GM18868 (cell line): ENCODE results near the gene KRTAP10-9.
"Not testable (repeated sequence)": the region's sequence is repeated elsewhere in the genome, so short reads cannot be mapped to it uniquely, and the experiment has no call there.

Source experiments
- ATAC-seq: cut with Tn5 transposase; IDR thresholded peaks from one replicate; pipeline ENCODE4 v1.9.1; 2021; ENCODE audit warnings: mild to moderate bottlenecking, moderate library complexity; ENCODE audit not compliant: unreplicated experiment

The KRTAP10-9 gene

GRCh38 chr21:44638506-44639330 lies 11.8 kb downstream of the KRTAP10-9 start:
- ATAC-seq: not testable (repeated sequence)

DNA sequence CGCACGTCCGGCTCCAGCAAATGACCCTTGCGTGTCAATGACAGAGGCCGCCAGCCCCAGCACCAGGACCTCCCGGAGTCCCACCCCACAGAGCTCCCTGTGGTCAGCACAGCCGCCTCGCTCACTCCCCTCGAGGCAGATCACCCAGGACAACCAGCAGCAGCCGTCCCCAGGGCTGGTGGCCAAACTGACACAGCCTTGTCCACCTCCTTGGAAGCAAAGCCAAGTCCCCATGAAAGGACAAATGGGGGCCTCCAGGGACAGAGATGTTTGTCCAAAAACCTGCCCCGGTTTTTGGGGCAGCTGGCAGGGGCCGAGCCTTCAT lies 12.4 kb downstream of the KRTAP10-9 start:
- ATAC-seq: no peak

DNA sequence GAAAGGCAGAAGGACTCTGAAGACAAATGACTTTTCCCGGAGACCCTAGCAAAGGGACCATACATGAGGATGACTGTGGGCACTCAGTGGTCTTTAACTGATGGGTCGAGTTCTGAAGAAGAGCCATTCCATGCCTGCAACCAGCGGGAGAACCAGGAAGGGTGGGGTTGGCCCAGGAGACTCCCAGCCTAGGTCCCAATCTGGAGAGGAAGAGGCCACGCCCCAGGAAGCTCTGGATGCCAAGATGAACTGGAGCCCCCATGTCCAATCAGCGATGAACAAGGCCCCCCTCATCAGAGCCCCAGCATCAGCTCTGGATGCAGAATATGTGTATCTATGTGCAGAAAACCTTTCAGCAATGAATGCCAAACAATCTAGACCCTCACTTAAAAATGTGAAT lies 13.9 kb downstream of the KRTAP10-9 start:
- ATAC-seq: no peak

- no peak for ATAC-seq
These were observed 16.9 kb downstream of the KRTAP10-9 start for GRCh38 chr21:44643741-44644310.

- no peak for ATAC-seq
These were observed 18.0 kb downstream of the KRTAP10-9 start for GRCh38 chr21:44644878-44645277.

DNA sequence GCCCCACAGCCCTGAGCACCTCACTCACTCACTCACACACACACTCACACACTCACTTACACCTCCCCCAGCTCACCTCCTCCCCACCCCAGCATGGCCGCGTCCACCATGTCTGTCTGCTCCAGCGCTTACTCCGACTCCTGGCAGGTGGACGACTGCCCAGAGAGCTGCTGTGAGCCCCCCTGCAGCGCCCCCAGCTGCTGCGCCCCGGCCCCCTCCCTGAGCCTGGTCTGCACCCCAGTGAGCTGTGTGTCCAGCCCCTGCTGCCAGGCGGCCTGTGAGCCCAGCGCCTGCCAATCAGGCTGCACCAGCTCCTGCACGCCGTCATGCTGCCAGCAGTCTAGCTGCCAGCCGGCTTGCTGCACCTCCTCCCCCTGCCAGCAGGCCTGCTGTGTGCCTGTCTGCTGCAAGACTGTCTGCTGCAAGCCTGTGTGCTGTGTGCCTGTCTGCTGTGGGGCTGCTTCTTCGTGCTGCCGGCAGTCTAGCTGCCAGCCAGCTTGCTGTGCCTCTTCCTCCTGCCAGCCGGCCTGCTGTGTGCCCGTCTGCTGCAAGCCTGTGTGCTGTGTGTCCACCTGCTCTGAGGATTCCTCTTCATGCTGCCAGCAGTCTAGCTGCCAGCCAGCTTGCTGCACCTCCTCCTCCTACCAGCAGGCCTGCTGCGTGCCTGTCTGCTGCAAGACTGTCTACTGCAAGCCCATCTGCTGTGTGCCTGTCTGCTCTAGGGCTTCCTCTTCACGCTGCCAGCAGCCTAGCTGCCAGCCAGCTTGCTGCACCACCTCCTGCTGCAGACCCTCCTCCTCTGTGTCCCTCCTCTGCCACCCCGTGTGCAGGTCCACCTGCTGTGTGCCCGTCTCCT lies 19.7 kb downstream of the KRTAP10-9 start, which contains the start of gene KRTAP10-11:
KRTAP10-11 (plus strand) TSS at position 49 of the 856 bp plus-strand sequence; CDS start at position 94, 45 bp downstream.
- ATAC-seq: not testable (repeated sequence)

- no peak for ATAC-seq
These were observed 20.3 kb downstream of the KRTAP10-9 start for GRCh38 chr21:44647222-44647552.

- no peak for ATAC-seq
These were observed 21.8 kb downstream of the KRTAP10-9 start for GRCh38 chr21:44648557-44649311.

DNA sequence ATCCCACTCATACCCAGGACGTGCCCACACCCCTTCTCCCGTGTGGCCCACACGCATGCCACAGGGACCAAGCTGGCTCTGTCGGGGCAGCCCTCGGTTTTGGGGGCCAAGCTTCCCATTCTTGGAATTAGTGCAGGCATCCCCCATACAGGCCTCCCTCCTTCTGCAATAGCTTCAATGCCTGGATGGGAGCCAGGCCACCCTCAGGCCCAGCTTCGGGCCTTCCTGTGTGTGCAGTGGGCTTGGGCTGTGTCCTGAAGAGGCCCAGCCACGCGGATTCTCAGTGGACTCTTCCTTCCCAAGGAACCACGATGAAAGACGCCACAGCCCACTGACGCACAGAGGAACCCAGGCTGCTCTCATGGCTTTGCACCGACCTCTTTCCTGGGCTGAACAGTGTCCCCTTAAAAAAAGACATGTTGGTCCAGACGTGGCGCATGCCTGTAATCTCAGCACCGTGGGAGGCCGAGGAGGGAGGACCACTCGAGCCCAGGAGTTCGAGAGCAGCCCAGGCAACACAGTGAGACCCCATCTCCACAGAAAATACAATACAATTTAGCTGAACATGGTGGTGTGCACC lies 22.7 kb downstream of the KRTAP10-9 start:
- no peak for ATAC-seq

DNA sequence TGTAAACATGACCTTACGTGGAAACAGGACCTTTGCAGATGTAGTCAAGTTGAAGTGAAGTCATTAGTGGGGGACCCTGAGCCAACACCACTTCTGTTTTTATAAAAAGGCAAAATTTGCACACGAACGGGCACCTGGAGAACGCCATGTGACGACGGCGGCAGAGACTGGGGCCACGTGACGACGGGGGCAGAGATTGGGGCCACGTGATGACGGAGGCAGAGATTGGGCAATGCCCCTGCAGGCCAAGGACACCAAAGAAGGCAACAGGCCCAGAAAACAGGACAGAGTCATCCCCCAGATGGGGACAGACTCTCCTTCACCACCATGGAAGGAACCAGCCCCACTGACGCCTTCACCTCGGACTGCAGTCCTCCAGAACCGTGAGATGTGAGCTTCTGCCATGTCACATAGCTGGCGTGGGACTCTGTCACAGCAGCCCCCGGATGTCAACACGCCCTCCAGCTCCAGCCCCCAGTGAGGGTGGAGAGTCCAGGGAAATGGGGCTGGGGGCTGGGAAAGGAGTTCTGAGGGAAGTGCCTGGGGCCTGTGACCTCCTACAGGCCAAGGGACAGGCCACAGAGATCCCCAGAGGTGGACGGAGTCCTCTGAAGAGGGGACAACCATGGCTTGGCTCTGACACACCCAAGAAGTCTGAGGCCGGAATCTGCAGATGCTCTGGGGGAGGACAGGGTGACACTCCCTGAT lies 23.5 kb downstream of the KRTAP10-9 start:
- no peak for ATAC-seq

DNA sequence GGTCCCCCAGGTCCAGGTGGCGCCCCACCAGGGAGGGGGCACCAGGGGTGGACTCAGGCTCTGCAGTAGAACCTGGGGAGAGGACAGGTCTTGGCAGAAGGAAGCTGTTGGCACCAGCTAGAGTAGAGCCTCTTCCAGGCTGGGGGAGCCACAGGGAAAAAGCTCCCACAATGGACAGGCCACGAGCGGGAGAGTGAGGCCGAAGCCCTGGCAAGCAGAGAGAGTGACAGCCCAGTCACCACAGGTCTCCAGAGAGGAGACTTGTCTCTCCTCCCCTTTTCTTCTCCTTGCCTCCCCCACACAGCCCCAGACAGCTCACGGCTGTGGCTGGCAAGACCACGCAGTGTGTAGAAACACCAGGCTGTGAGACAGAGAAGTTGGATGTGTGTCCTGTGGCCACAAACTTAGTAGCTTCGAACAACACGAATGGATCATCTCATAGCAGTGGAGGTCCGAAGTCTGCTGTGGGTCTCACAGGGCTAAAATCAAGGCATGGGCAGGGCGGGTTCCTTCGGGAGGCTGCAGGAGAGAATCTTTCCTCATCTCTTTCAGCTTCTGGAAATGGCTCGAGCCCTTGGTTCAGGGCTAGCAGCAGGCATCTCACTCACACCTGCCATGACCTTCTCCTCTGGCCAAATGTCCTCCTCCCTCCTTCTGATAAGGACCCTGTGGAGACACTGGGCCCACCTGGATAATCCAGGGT lies 24.2 kb downstream of the KRTAP10-9 start:
- ATAC-seq: no peak

DNA sequence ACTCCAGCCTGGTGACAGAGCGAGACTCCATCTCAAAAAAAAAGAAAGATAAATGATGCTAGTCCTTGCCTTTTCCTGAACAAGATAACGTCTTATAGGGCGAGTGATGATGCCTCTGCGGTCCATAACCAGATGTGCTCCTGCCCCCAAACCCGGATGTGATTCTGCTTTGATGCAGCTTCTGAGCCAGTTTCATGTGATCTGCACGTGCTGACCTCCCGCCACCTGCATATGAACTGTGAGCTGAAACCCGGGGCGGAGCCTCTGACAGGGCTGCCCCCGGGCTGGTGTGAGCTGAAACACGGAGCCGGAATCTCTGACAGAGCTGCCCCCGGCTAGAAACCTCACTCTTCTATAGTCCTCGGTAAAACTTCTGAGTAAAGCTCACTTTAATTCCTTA lies 26.2 kb downstream of the KRTAP10-9 start:
- ATAC-seq: no peak

GRCh38 chr21:44653656-44654575 lies 27.0 kb downstream of the KRTAP10-9 start:
- ATAC-seq: no peak

DNA sequence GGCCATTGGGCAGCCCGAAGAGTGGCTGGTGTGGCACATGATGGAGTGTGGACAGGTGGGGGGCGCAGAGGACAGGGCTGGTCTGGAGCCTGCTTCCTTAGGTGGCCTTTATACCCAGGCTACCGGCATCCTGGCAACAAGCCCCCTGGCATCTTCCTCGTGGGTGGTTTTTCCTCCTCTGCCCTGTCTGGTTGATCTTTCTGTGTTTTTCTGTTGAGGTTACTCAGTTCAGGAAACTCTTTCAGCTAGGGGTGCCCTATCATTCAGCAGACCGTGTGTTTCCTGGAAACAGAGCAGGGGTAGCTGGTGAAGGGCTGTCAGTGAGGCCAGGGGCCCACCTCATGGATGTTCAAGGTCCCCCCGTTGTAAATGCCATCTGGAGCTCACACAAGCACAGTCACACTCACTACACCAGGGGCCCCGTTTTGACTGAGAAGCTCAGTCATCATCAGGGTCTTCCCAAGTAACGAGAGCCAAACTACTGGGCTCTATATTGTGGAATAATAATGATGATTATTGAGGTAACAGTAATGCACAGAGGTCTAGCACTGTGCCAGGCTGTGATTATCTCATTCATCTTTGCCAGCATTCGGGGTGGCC lies 27.8 kb downstream of the KRTAP10-9 start, which contains the start of gene KRTAP12-4:
KRTAP12-4 (minus strand) TSS at position 84 of the 600 bp plus-strand sequence; CDS start at position 39, 45 bp downstream.
- ATAC-seq: no peak

DNA sequence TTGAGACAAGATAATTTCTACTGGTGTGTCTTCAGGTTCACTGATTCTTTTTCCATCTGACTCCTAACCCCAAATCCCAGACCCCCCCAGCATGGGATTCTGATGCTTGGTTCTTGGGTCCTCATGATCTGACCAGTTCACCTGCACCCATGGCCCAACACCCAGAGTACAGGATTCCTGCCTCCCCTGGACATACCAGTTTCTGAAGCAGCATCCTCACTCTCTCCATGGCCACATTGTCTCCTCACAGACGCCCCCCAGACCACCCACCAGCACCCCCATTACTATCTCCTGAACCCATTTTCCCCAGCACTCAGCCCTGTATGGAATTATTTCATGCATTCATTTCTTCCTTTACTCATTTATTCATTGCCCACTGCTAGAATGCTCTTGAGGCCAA lies 30.0 kb downstream of the KRTAP10-9 start:
- no peak for ATAC-seq

GRCh38 chr21:44657635-44658540 lies 31.0 kb downstream of the KRTAP10-9 start, which contains the start of gene KRTAP12-3:
Gene KRTAP12-3 (plus strand): TSS chr21:44657932. CDS start chr21:44657980, 48 bp downstream.
- no peak for ATAC-seq

- no peak for ATAC-seq
These were observed 31.6 kb downstream of the KRTAP10-9 start for GRCh38 chr21:44658541-44658910.
